Testis (tissue), 3 donors: ENCODE results near the gene ADCY2. TPM values are rescaled to one million over a fixed set of nuclear protein-coding genes. Genes with fewer than 3 reads are reported as not detected.

Source experiments
- DNase-seq: peaks from one replicate; pipeline ENCODE4 v3.0.0-alpha.2; 2019
- H3K27ac ChIP-seq, 2 donors: fragments of 200-600 bp; sonication (generic); one replicate each; pipeline ENCODE4 v1.5.1; 2019
- H3K27me3 ChIP-seq: fragments of 200-600 bp; sonication (generic); one replicate; pipeline ENCODE4 v1.5.1; 2019
- H3K36me3 ChIP-seq: fragments of 200-600 bp; sonication (generic); one replicate; pipeline ENCODE4 v1.5.1; 2017; ENCODE audit warnings: low read depth; ENCODE audit errors: missing control alignments
- H3K4me1 ChIP-seq: fragments of 200-600 bp; sonication (generic); one replicate; pipeline ENCODE4 v1.5.1; 2019
- H3K4me3 ChIP-seq, 2 donors: fragments of 200-600 bp; sonication (generic); one replicate each; pipeline ENCODE4 v1.5.1; 2017 to 2019
- H3K9me3 ChIP-seq: fragments of 200-600 bp; sonication (generic); one replicate; pipeline ENCODE4 v1.5.1; 2017
- CTCF ChIP-seq, 3 experiments: fragments of 450-650 bp in 2 of 3; fragments of 200-600 bp in 1 of 3; sonication (generic) in 1 of 3; IDR thresholded peaks; one replicate each; pipeline ENCODE4 v1.5.1; 2016 to 2019; ENCODE audit warnings: antibody characterized with exemption in 3 of 3, mild to moderate bottlenecking in 2 of 3, moderate library complexity in 1 of 3
- POLR2A ChIP-seq: fragments of 450-650 bp; IDR thresholded peaks from one replicate; pipeline ENCODE4 v1.6.1; 2017; ENCODE audit warnings: antibody characterized with exemption, mild to moderate bottlenecking, moderate library complexity
- WGBS, 2 donors: methylation state at CpG; one replicate each; pipeline ENCODE4 v1.1.5; 2018; 5-methylcytosine and 5-hydroxymethylcytosine counted together
- intact Hi-C: fragments of 100-400 bp; cut with DNase I; formaldehyde crosslinking; loops from one replicate; pipeline ENCODE4 v1.15.1; 2023; ENCODE audit warnings: low total_unique reads
- polyA plus RNA-seq: library from polyadenylated mRNA; stranded (reverse); fragments of 350-450 nt; fragmentation: Illumina TruSeq; extraction: RNeasy Lipid Tissue Mini Kit (QIAGEN cat#74804); gene quantifications from one replicate; pipeline ENCODE4 v1.2.3, GENCODE V29; 2014; ENCODE audit warnings: low read depth, low replicate concordance; ENCODE audit not compliant: insufficient read depth
- total RNA-seq, 2 donors: library from RNA; depleted of rRNA; stranded (reverse); fragments of >200 nt; gene quantifications; one replicate each; pipeline ENCODE4 v1.2.3, GENCODE V29; 2016

Gene ADCY2
- total and polyA plus RNA-seq, 3 donors from 2014 or later: 9.4 to 18.5 (median 10.5) TPM

- no peak for DNase-seq
- H3K4me1 ChIP-seq: no peaks in the 10 kb centered on the region
- 36 to 48% methylated on average over 5 of the region's 5 CpGs for WGBS, 2 donors
Observed at GRCh38 chr5:7705261-7705660, 309.3 kb downstream of the ADCY2 start.

GRCh38 chr5:7705736-7706135, 309.8 kb downstream of the ADCY2 start:
- H3K4me3 ChIP-seq: no peak overlapping the region
- intact Hi-C loops: no loop called here

More at GRCh38 chr5:7705261-7705660, 309.3 kb downstream of the ADCY2 start:
- no peak overlapping the region for H3K4me3 ChIP-seq
- no peak overlapping the region for H3K27ac ChIP-seq
- no peaks in the 10 kb centered on the region for H3K27me3 ChIP-seq
- H3K9me3 ChIP-seq: no peaks in the 10 kb centered on the region
- TF ChIP-seq POLR2A (no peak), CTCF (IDR thresholded peaks at IDR 0.05) (no peak)
- H3K36me3 ChIP-seq: no peaks in the 10 kb centered on the region
- intact Hi-C loops: no loop called here

GRCh38 chr5:7706256-7706655, 310.3 kb downstream of the ADCY2 start:
- Histone ChIP-seq H3K4me3 (no peak overlapping the region), H3K36me3 (no peaks in the 10 kb centered on the region), H3K27me3 (no peaks in the 10 kb centered on the region), H3K4me1 (no peaks in the 10 kb centered on the region), H3K27ac (no peak overlapping the region), H3K9me3 (no peaks in the 10 kb centered on the region)
- intact Hi-C loops: no loop called here
- no peak for DNase-seq
- 54 to 55% methylated on average over 4 of the region's 4 CpGs for WGBS, 2 donors
- TF ChIP-seq POLR2A: no peak
- no peak for TF ChIP-seq CTCF (IDR thresholded peaks at IDR 0.05)

More at GRCh38 chr5:7705736-7706135, 309.8 kb downstream of the ADCY2 start:
- H3K27ac ChIP-seq: no peak overlapping the region
- no peaks in the 10 kb centered on the region for H3K36me3 ChIP-seq
- H3K27me3 ChIP-seq: no peaks in the 10 kb centered on the region
- no peaks in the 10 kb centered on the region for H3K4me1 ChIP-seq
- TF ChIP-seq CTCF (IDR thresholded peaks at IDR 0.05) (no peak), POLR2A (no peak)
- H3K9me3 ChIP-seq: no peaks in the 10 kb centered on the region
- WGBS, 2 donors: 63 to 69% methylated on average over 6 of the region's 6 CpGs
- no peak for DNase-seq

GRCh38 chr5:7714119-7714518, 318.2 kb downstream of the ADCY2 start:
- Histone ChIP-seq H3K27ac (no peak overlapping the region), H3K9me3 (no peaks in the 10 kb centered on the region), H3K4me3 (no peak overlapping the region), H3K36me3 (no peaks in the 10 kb centered on the region), H3K4me1 (no peaks in the 10 kb centered on the region), H3K27me3 (no peaks in the 10 kb centered on the region)
- intact Hi-C loops: no loop called here
- no peak for TF ChIP-seq POLR2A
- TF ChIP-seq CTCF (IDR thresholded peaks at IDR 0.05): no peak
- WGBS, 2 donors: 82 to 85% methylated on average over 6 of the region's 6 CpGs
- no peak for DNase-seq

- TF ChIP-seq POLR2A: no peak
- no peak for TF ChIP-seq CTCF (IDR thresholded peaks at IDR 0.05)
- H3K4me3 ChIP-seq: no peak overlapping the region
- H3K27ac ChIP-seq: no peak overlapping the region
- H3K27me3 ChIP-seq: no peaks in the 10 kb centered on the region
- no peak for DNase-seq
- H3K36me3 ChIP-seq: no peaks in the 10 kb centered on the region
- intact Hi-C loops: no loop called here
- H3K4me1 ChIP-seq: no peaks in the 10 kb centered on the region
- H3K9me3 ChIP-seq: no peaks in the 10 kb centered on the region
Observed at GRCh38 chr5:7714697-7715096, 318.8 kb downstream of the ADCY2 start.
